ENCODE results near the gene SIAE. TPM values are rescaled to one million over a fixed set of nuclear protein-coding genes. Genes with fewer than 3 reads are reported as not detected.

Gene SIAE, protein sequence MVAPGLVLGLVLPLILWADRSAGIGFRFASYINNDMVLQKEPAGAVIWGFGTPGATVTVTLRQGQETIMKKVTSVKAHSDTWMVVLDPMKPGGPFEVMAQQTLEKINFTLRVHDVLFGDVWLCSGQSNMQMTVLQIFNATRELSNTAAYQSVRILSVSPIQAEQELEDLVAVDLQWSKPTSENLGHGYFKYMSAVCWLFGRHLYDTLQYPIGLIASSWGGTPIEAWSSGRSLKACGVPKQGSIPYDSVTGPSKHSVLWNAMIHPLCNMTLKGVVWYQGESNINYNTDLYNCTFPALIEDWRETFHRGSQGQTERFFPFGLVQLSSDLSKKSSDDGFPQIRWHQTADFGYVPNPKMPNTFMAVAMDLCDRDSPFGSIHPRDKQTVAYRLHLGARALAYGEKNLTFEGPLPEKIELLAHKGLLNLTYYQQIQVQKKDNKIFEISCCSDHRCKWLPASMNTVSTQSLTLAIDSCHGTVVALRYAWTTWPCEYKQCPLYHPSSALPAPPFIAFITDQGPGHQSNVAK
- total RNA-seq: 12.2 and 13.8 TPM in 2 replicates

GRCh38 chr11:124673333-124674167 lies at the start of gene SIAE, which contains the start of gene SPA17:
TSS of gene SIAE (minus strand) at chr11:124673739. CDS start at chr11:124673708, 31 bp downstream.
TSS of gene SPA17 (plus strand) at chr11:124673904. CDS start at chr11:124675265, 1,361 bp downstream.

GRCh38 chr11:124622531-124623451 lies 50.7 kb downstream of the SIAE start, which contains the start of gene TBRG1:
TSS of gene TBRG1 (plus strand) at chr11:124622864. CDS start at chr11:124623084, 220 bp downstream.

GRCh38 chr11:124611064-124611463 lies 62.5 kb downstream of the SIAE start, which contains the start of gene PANX3:
TSS of gene PANX3 (plus strand) at chr11:124611428. CDS start at chr11:124611557, 129 bp downstream.

Other genes starting within 250 kb of the SIAE start
- not detected in 2 replicates for gene OR8B4, start 248.9 kb downstream of the SIAE start, total RNA-seq
- gene OR8B8, start 228.0 kb downstream of the SIAE start, total RNA-seq: not detected in 2 replicates
- not detected in 2 replicates for gene OR8B12, start 130.1 kb downstream of the SIAE start, total RNA-seq
- gene OR8A1, start 103.7 kb downstream of the SIAE start, total RNA-seq: not detected in 2 replicates
- not detected in 2 replicates for gene PANX3, start 62.3 kb downstream of the SIAE start, total RNA-seq
- gene TBRG1, start 50.9 kb downstream of the SIAE start, total RNA-seq: 17.6 and 18.0 TPM in 2 replicates
- gene SPA17, start 165 bp upstream of the SIAE start, total RNA-seq: 3.6 and 5.9 TPM in 2 replicates
- gene NRGN, start 66.2 kb upstream of the SIAE start, total RNA-seq: 0.11 and 0.17 TPM in 2 replicates
- gene VSIG2, start 78.5 kb upstream of the SIAE start, total RNA-seq: under 0.01 and 0.09 TPM in 2 replicates
- 9.3 and 15.8 TPM in 2 replicates for gene ESAM, start 88.6 kb upstream of the SIAE start, total RNA-seq
- 6.0 and 8.9 TPM in 2 replicates for gene MSANTD2, start 126.7 kb upstream of the SIAE start, total RNA-seq
- 13.1 and 15.0 TPM in 2 replicates for gene ROBO3, start 191.7 kb upstream of the SIAE start, total RNA-seq
- 181 and 296 TPM in 2 replicates for gene ROBO4, start 224.1 kb upstream of the SIAE start, total RNA-seq
- gene HEPN1, start 245.5 kb upstream of the SIAE start, total RNA-seq: not detected in 2 replicates